ENCODE data around the gene SLC6A17. TPM values are rescaled to one million over a fixed set of nuclear protein-coding genes. Genes with fewer than 3 reads are reported as not detected.

The SLC6A17 gene
- total RNA-seq, 1 donor: 0.90 TPM

- DNase-seq (ENCODE audit: low read depth): no peak
- H3K4me3 ChIP-seq (ENCODE audit: low read depth, low read length): no peak overlapping the region
- no peak for TF ChIP-seq CTCF (IDR thresholded peaks at IDR 0.05; ENCODE audit: insufficient read depth, low read length)
Observed at GRCh38 chr1:110223127-110223526, 72.8 kb downstream of the SLC6A17 start.

- TF ChIP-seq CTCF (IDR thresholded peaks at IDR 0.05; ENCODE audit: insufficient read depth, low read length): no peak
- H3K4me3 ChIP-seq (ENCODE audit: low read depth, low read length): no peak overlapping the region
- DNase-seq (ENCODE audit: low read depth): no peak
Observed at GRCh38 chr1:110223581-110223980, 73.3 kb downstream of the SLC6A17 start.

GRCh38 chr1:110224240-110224995 lies 74.1 kb downstream of the SLC6A17 start:
- TF ChIP-seq CTCF (IDR thresholded peaks at IDR 0.05; ENCODE audit: insufficient read depth, low read length): no peak
- H3K4me3 ChIP-seq (ENCODE audit: low read depth, low read length): no peak overlapping the region
- DNase-seq (ENCODE audit: low read depth): no peak

- DNase-seq (ENCODE audit: low read depth): no peak
Observed at GRCh38 chr1:110225212-110225611, 74.9 kb downstream of the SLC6A17 start.

GRCh38 chr1:110225756-110226404 lies 75.6 kb downstream of the SLC6A17 start:
- no peak for DNase-seq (ENCODE audit: low read depth)
- no peak overlapping the region for H3K4me3 ChIP-seq (ENCODE audit: low read depth, low read length)
- TF ChIP-seq CTCF (IDR thresholded peaks at IDR 0.05; ENCODE audit: insufficient read depth, low read length): no peak

More at GRCh38 chr1:110225212-110225611, 74.9 kb downstream of the SLC6A17 start:
- no peak overlapping the region for H3K4me3 ChIP-seq (ENCODE audit: low read depth, low read length)
- no peak for TF ChIP-seq CTCF (IDR thresholded peaks at IDR 0.05; ENCODE audit: insufficient read depth, low read length)

GRCh38 chr1:110227774-110228173 lies 77.5 kb downstream of the SLC6A17 start:
- TF ChIP-seq CTCF (IDR thresholded peaks at IDR 0.05; ENCODE audit: insufficient read depth, low read length): no peak
- DNase-seq (ENCODE audit: low read depth): no peak
- no peak overlapping the region for H3K4me3 ChIP-seq (ENCODE audit: low read depth, low read length)
